HG03575 (cell line): ENCODE results near the gene LIMD2.

ENCODE experiments used
- ATAC-seq: cut with Tn5 transposase; IDR thresholded peaks from one replicate; pipeline ENCODE4 v1.9.1; 2021; ENCODE audit not compliant: unreplicated experiment, insufficient number of reproducible peaks, low FRiP score; ENCODE audit errors: extremely low read depth

LIMD2 gene

GRCh38 chr17:63647065-63647725 is 52.7 kb downstream of the LIMD2 start:
- ATAC-seq = no peak

DNA sequence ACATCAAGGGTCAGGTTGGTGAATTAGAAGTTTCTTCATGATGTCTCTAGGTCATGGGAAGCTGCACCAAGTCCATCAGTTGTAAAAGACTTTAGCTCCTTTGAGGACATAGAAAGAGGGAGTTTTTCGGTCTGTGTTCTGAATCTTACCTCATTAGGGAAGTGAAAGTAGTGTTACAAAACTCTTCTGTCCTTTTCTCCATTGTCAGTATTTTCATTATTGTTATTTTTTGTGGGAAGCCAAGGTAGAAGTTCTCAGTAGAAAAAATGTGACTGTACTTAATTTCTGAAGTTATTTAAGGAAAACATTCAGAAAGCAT is 53.5 kb downstream of the LIMD2 start:
- no peak for ATAC-seq
